ENCODE results near the gene FBXO17. TPM values are rescaled to one million over a fixed set of nuclear protein-coding genes. Genes with fewer than 3 reads are reported as not detected.
A peak's percentile ranks its signal among the peaks of the same experiment; 100 is the strongest.

FBXO17 gene
- total and polyA plus RNA-seq, 2 of the 13 experiments (the other 11 are each of a cell fraction or from before 2014, with no cell fraction given): 22.1 to 58.7 TPM

- Histone ChIP-seq H3K4me3 (replicated peaks in 1 of 3; ENCODE audit: insufficient read depth in 1 of 3, low read depth in 2 of 3, low read length in 3 of 3) (peak overlapping the region; percentile 61 to 81 (median 80)), H3K27ac (ENCODE audit: extremely low read length, insufficient read depth, low read length) (peak overlapping the region; percentile 99)
- CTCF ChIA-PET (ENCODE audit: low intra/inter-chr PET ratio, low total read pairs): no interaction called here
- TF ChIP-seq ZNF446 (CRISPR knock-in tag; IDR thresholded peaks at IDR 0.05) (no peak), RBFOX2 (IDR thresholded peaks at IDR 0.05; ENCODE audit: low read depth, low read length) (peak; percentile 74), NFATC3 (CRISPR knock-in tag; IDR thresholded peaks at IDR 0.05) (no peak), ZNF768 (CRISPR knock-in tag; IDR thresholded peaks at IDR 0.05) (peak; percentile 5; the same call in 1 of the 2 replicates), ZNF605 (CRISPR knock-in tag; IDR thresholded peaks at IDR 0.05) (no peak), TERF1 (CRISPR knock-in tag; IDR thresholded peaks at IDR 0.05) (no peak), SAP130 (CRISPR knock-in tag; IDR thresholded peaks at IDR 0.05; ENCODE audit: low read depth) (no peak), E2F2 (CRISPR knock-in tag; IDR thresholded peaks at IDR 0.05; ENCODE audit: borderline replicate concordance) (no peak), ISL2 (CRISPR knock-in tag; IDR thresholded peaks at IDR 0.05) (no peak), CBX5 (CRISPR knock-in tag; IDR thresholded peaks at IDR 0.05; ENCODE audit: borderline replicate concordance) (0 out of 2 replicates have a peak, but pooled peaks have one; percentile 19), EP300 (IDR thresholded peaks at IDR 0.05; ENCODE audit: low read depth in 2 of 2, low read length in 2 of 2) (no peak), EP300 (CRISPR knock-in tag; IDR thresholded peaks at IDR 0.05; ENCODE audit: borderline replicate concordance) (no peak), KMT2B (CRISPR knock-in tag; IDR thresholded peaks at IDR 0.05) (no peak), POLR2A (IDR thresholded peaks at IDR 0.05; ENCODE audit: insufficient read depth in 1 of 2, low read depth in 2 of 2, low read length in 2 of 2) (peak in 1 of 2 experiments; percentile 45; a peak in 1 of 4 replicates), ZNF564 (CRISPR knock-in tag; IDR thresholded peaks at IDR 0.05) (0 out of 2 replicates have a peak, but pooled peaks have one; percentile 19), ZNF543 (CRISPR knock-in tag; IDR thresholded peaks at IDR 0.05) (no peak), PRDM4 (CRISPR knock-in tag; IDR thresholded peaks at IDR 0.05; ENCODE audit: borderline replicate concordance) (no peak), ZC3H4 (CRISPR knock-in tag; IDR thresholded peaks at IDR 0.05; ENCODE audit: borderline replicate concordance) (peak; percentile 74; the same call in 1 of the 2 replicates), SP4 (CRISPR knock-in tag; IDR thresholded peaks at IDR 0.05) (peak; percentile 34), REL (CRISPR knock-in tag; conservative IDR thresholded peaks at IDR 0.05) (no peak), ZNF781 (CRISPR knock-in tag; IDR thresholded peaks at IDR 0.05; ENCODE audit: borderline replicate concordance, not compliant biosample characterization) (no peak), SRSF1 (optimal IDR thresholded peaks at IDR 0.05; ENCODE audit: low read depth, low read length) (peak; percentile 72)
Observed at GRCh38 chr19:38975861-38976271, 324 bp upstream of the FBXO17 start.

More at GRCh38 chr19:38975861-38976271, 324 bp upstream of the FBXO17 start:
- BruUV-seq (replicated peaks): no TSS peak
- Histone ChIP-seq H3K9ac (ENCODE audit: insufficient read depth, low read depth, low read length) (peak overlapping the region; percentile 84), H3K9me3 (ENCODE audit: low read length) (no peaks in the 10 kb centered on the region), H3K27me3 (ENCODE audit: control insufficient read depth in 1 of 2, insufficient read depth in 2 of 2, low read length in 2 of 2) (no peaks in the 10 kb centered on the region), H3K79me2 (ENCODE audit: insufficient read depth, low read length) (peaks cover 41% of the 10 kb centered on the region), H3K4me2 (ENCODE audit: low read depth, low read length) (peak overlapping the region; percentile 80), H4K20me1 (ENCODE audit: insufficient read depth, low read length) (peaks cover 6% of the 10 kb centered on the region; the same call in 1 of the 2 replicates), H3K4me1 (ENCODE audit: insufficient read depth, low read length) (peaks cover 59% of the 10 kb centered on the region), H2AFZ (ENCODE audit: low read length) (no peak overlapping the region), H3K36me3 (replicated peaks in 1 of 2; ENCODE audit: control insufficient read depth in 1 of 2, insufficient read depth in 2 of 2, low read length in 2 of 2) (0 out of 5 replicates have a peak, but pooled peaks cover 0 to 3% of the 10 kb centered on the region in 2 experiments)
- peak; percentile 4 for FAIRE-seq
- ATAC-seq: peak; percentile 59
- WGBS (ENCODE audit: low lambda C conversion rate): 0% methylated on average over 3 of the region's 22 CpGs
- in situ Hi-C loops (cut with HindIII; ENCODE audit: extremely low pct_ligation_motif_present, low pct_unique_long_range_greater_than_20kb) (loop anchor here (5.0 kb wide), 1 partner anchor 61 kb away; no protein-coding TSS in a partner anchor), intact Hi-C loops (cut with micrococcal nuclease; ENCODE audit: unreplicated experiment) (loop anchor here (5.0 kb wide), 1 partner anchor 76 kb away; no protein-coding TSS in a partner anchor)
- POLR2A ChIA-PET: interaction anchor here (0.8 to 1.8 kb wide), 13 partner anchors 9 to 415 kb away, joined by 3 to 12 read pairs (median 4); partner anchors contain the start of genes MED29, MRPS12, NFKBIB and PAF1
- DNase-seq (ENCODE audit: low spot score): peak; percentile 60
